ENCODE measurements around the gene GOLGA8A.
A peak's percentile ranks its signal among the peaks of the same experiment; 100 is the strongest.

Gene GOLGA8A

DNA sequence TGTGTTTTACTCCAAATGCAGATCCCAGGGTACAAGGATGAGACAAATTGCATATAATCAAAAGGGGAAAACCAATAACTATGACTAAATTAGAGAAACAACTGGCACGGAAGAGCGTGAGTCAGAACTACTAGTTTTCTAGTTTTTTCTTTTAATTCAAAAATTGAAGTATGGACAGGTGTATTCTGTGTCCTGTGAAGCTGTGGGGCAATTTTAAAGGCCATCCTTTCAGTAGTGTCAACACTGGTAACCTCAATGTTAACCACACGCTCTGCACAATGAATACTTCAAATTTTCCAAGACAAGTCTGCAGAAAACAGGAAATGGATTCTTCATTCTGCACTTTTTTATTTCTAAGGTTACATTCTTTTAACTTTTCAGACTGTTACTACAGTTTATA lies 32.5 kb upstream of the GOLGA8A start:
- POLR2A ChIA-PET (ENCODE audit: low non-redundant PET) = no interaction called here
- no peak for DNase-seq (ENCODE audit: low spot score)
- no peak overlapping the region for H3K27ac ChIP-seq
- CTCF ChIA-PET = no interaction called here
- TF ChIP-seq, protein P1, sequence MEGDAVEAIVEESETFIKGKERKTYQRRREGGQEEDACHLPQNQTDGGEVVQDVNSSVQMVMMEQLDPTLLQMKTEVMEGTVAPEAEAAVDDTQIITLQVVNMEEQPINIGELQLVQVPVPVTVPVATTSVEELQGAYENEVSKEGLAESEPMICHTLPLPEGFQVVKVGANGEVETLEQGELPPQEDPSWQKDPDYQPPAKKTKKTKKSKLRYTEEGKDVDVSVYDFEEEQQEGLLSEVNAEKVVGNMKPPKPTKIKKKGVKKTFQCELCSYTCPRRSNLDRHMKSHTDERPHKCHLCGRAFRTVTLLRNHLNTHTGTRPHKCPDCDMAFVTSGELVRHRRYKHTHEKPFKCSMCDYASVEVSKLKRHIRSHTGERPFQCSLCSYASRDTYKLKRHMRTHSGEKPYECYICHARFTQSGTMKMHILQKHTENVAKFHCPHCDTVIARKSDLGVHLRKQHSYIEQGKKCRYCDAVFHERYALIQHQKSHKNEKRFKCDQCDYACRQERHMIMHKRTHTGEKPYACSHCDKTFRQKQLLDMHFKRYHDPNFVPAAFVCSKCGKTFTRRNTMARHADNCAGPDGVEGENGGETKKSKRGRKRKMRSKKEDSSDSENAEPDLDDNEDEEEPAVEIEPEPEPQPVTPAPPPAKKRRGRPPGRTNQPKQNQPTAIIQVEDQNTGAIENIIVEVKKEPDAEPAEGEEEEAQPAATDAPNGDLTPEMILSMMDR (conservative IDR thresholded peaks at IDR 0.05; ENCODE audit: low read depth) = no peak

DNA sequence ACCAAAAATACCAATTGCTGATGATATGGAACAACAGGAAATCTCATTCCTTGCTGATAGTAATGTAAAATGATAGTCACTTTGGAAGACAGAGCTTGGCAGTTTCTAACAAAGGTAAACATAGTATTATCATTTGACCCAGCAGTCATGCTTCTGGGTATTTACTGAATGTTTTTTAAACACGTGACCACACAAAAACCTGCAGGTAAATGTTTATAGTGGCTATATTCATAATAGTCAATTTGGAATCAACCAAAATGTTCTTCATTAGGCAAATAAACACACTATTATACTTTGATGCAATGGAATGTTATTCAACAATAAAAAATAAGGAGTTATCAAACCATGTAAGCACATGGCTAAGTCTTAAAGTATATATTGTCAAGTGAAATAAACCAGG lies 24.1 kb upstream of the GOLGA8A start:
- ChIA-PET POLR2A (ENCODE audit: low non-redundant PET) (no interaction called here), CTCF (no interaction called here)
- no peak overlapping the region for H3K27ac ChIP-seq
- no peak for DNase-seq (ENCODE audit: low spot score)
- TF ChIP-seq, protein P1 (conservative IDR thresholded peaks at IDR 0.05; ENCODE audit: low read depth) = no peak

DNA sequence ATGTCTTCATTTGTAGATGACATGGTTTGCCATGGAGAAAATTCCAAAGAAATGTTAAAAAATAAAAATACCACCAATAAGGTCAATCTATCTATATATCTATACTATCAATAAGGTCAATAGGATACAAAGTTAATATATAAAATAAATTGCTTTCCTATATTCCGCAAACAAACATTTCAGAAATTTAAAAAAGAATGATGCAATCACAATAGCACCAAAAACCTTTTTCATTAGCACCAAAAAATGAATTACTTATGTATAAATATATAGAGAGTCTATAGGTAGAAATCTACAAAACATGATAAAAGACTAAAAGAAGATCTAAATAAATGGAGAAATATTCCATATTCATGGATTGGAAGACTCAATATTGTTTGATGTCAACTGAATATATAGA lies 22.8 kb upstream of the GOLGA8A start:
- no peak overlapping the region for H3K27ac ChIP-seq
- POLR2A ChIA-PET (ENCODE audit: low non-redundant PET) = no interaction called here
- CTCF ChIA-PET = no interaction called here
- no peak for DNase-seq (ENCODE audit: low spot score)
- TF ChIP-seq, protein P1 (conservative IDR thresholded peaks at IDR 0.05; ENCODE audit: low read depth) = no peak

DNA sequence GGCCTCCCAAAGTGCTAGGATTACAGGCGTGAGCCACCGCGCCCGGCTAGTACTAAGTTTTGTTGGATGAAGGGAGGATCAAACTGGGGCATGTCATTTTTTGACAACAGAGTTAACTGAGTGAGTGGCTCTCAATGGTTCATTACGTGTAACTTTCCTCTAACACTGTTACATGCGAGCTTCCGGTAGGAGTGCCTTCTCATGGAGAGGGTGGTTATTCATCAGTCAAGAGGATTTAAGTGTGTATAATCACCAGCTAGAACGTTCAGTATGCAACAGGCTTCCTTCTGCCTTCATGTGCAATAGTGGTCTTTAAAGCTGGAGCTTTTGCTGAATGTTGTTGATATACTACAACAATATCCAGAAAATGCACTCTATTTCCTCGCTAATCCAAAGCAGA lies 19.1 kb upstream of the GOLGA8A start:
- TF ChIP-seq, protein P1 (conservative IDR thresholded peaks at IDR 0.05; ENCODE audit: low read depth) = no peak
- no peak for DNase-seq (ENCODE audit: low spot score)
- CTCF ChIA-PET = no interaction called here
- POLR2A ChIA-PET (ENCODE audit: low non-redundant PET) = no interaction called here
- no peak overlapping the region for H3K27ac ChIP-seq

DNA sequence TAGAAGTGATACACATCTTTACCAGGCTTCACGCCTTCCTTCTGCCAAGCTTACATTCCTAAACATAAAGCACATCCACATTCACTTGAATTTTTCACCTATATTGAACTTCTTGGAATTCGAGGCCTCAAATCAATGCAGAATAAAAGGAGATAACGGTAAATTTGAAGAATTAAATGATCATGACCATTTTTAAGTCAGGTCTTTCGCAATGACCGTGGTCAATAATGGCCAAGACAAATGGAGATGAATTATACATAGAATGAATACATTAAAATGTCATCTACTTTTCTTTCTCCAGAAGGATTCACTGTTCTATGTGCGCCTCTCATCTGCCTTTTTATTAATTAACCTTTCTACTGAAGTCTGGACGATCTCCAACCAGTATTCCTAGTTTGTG lies 5.3 kb upstream of the GOLGA8A start:
- ChIA-PET POLR2A (ENCODE audit: low non-redundant PET) (no interaction called here), CTCF (no interaction called here)
- no peak overlapping the region for H3K27ac ChIP-seq
- DNase-seq (ENCODE audit: low spot score) = no peak
- TF ChIP-seq, protein P1 (conservative IDR thresholded peaks at IDR 0.05; ENCODE audit: low read depth) = no peak

DNA sequence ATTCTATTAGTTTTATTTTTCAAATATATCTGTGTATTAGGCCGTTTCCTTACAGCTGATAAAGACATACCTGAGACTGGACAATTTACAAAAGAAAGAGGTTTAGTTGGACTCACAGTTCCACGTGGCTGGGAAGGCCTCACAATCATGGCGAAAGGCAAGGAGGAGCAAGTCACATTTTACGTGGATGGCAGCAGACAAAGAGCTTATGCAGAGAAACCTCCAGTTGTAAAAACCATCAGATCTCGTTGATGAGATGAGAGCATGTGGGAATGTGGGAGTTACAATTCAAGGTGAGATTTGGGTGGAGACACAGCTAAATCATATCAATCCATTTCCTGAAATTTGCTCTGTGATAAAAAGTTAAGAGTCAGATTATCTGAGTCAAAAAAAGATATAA lies 2.3 kb upstream of the GOLGA8A start:
- no peak for DNase-seq (ENCODE audit: low spot score)
- ChIA-PET CTCF (no interaction called here), POLR2A (ENCODE audit: low non-redundant PET) (no interaction called here)
- H3K27ac ChIP-seq = no peak overlapping the region
- TF ChIP-seq, protein P1 (conservative IDR thresholded peaks at IDR 0.05; ENCODE audit: low read depth) = no peak

DNA sequence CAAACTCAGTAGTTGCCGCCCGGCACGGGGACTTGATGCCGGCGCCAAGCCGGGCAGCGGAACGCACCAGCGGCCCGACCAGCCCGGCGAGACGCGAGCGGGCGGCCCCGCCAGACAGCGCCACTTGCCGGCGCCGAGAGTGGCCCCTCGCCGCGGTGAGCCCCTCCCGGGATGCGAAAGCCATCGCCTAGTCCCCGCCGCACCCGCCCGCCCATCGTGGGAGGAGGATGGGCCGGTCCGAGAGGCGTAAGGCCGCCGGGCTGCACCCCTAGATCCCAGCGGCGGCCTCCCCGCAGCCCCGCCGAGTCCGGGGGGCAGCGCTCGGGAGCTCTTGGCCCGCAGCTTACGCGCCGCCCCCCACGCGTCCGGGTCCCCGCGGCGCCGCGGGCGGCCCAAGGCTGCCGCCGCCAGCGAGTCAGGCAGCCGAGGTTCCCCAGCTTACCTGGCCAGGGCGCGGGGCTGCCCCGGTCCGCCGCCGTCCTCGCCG lies 609 bp downstream of the GOLGA8A start:
- peak; percentile 10 for DNase-seq (ENCODE audit: low spot score)
- peak overlapping the region; percentile 54 for H3K27ac ChIP-seq
- CTCF ChIA-PET = no interaction called here
- POLR2A ChIA-PET (ENCODE audit: low non-redundant PET) = no interaction called here
- TF ChIP-seq, protein P1 (conservative IDR thresholded peaks at IDR 0.05; ENCODE audit: low read depth) = no peak
